ENCODE measurements around the gene EXOC4.

GRCh38 chr7:133461421-133461820 is 208.5 kb downstream of the EXOC4 start:
- no peak for TF ChIP-seq POLR2A (IDR thresholded peaks at IDR 0.05)
- TF ChIP-seq, protein P1, sequence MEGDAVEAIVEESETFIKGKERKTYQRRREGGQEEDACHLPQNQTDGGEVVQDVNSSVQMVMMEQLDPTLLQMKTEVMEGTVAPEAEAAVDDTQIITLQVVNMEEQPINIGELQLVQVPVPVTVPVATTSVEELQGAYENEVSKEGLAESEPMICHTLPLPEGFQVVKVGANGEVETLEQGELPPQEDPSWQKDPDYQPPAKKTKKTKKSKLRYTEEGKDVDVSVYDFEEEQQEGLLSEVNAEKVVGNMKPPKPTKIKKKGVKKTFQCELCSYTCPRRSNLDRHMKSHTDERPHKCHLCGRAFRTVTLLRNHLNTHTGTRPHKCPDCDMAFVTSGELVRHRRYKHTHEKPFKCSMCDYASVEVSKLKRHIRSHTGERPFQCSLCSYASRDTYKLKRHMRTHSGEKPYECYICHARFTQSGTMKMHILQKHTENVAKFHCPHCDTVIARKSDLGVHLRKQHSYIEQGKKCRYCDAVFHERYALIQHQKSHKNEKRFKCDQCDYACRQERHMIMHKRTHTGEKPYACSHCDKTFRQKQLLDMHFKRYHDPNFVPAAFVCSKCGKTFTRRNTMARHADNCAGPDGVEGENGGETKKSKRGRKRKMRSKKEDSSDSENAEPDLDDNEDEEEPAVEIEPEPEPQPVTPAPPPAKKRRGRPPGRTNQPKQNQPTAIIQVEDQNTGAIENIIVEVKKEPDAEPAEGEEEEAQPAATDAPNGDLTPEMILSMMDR (IDR thresholded peaks at IDR 0.05) = no peak
- TF ChIP-seq POLR2AphosphoS5 (IDR thresholded peaks at IDR 0.05) = no peak
- TF ChIP-seq EP300 (IDR thresholded peaks at IDR 0.05; ENCODE audit: low read depth) = no peak

Measured in transverse colon (tissue), 4 donors.